T-helper 2 cell (primary cell): ENCODE measurements around the gene NINJ1.

Source experiments
- DNase-seq, 5 experiments: peaks; one replicate each; pipeline versions ENCODE4 v3.0.0 to v3.0.0-alpha.2; 2012 to 2022

Gene NINJ1

GRCh38 chr9:93086447-93087224 lies 47.4 kb downstream of the NINJ1 start:
- no peak for DNase-seq

DNA sequence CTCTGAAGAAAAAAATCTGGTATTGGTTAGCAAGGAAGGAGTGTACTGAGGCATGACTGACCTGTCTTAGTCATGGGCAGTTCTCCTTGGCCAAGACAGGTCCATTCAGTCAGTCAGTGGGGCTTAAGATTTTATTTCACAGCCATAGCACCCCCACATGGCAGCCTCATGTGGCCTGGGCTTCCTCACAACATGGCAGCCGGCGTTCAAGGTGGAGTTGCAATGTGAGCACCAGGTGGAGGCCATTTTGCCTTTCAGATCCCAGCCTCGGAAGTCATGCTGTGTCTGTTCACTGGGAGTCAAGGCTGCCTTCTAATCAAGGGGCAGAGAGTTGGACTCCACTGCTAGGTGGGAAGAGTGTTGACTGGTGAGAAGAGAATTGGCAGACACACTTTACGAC lies 48.4 kb downstream of the NINJ1 start:
- no peak for DNase-seq

GRCh38 chr9:93084471-93084881 lies 49.6 kb downstream of the NINJ1 start:
- DNase-seq: no peak

DNA sequence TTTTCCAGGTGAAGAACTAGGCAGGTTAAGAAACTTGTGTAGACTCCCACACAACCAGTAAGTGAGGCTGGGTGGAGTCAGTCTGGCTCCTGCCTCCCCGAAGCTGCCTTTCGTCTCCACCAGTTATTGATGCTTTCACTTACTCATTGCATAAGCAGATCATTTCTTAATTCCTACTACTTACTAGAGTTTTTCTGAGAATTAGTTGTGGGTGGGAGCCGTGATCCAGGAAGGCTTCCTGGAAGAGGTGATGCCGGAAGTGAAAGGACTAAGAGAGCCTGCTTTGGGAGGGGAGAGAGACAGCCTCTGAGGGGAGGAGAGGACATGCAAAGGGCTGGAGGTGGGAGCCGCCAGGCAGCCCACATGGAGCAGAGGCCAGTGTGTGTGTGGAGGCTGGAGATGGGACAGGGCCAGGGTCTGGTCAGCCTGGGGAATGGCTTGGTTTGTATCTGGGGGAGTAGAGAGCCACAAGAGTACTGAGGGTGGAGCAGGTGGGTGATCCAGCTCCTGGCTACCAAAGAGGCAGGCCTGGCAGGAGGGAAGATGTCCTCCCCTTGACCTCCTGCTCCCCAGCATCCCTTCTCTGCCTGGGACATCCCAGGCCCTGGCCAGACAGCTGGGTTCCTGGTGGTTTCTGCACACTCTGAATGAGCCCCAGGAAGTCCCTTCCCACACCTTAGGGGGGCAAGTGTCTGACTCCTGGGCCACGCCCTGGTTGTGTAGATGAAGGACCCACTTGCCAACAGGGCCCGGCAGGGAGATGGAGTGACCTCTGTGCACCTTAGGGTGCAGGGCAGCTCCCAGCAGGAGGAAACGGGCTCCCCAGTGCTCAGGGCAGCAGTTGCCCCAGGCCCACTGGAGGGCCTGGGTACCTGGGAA lies 50.2 kb downstream of the NINJ1 start:
- DNase-seq: no peak

- no peak for DNase-seq
These were observed 51.1 kb downstream of the NINJ1 start for GRCh38 chr9:93082841-93083411.

DNA sequence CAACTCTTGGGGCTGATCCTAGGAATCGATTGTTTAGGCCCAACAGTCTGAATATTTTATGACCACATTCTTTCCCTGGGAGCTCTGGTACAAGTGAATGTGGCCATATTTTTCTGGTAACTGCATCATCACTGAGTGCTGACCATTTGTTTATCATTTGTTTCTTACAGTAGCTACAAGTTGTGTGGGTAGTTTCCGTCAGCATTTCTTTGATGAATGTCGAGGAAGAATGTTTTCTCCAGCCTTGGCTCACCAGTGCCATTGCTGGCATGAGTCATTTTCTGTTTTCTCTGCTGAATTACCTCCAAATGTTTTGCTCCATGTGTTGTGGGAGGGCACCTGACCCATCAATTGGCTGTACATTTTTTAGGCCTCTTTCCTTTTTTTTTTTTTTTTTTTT lies 52.1 kb downstream of the NINJ1 start:
- no peak for DNase-seq

- no peak for DNase-seq
These were observed 52.9 kb downstream of the NINJ1 start for GRCh38 chr9:93081081-93081529.

GRCh38 chr9:93080406-93080805 lies 53.6 kb downstream of the NINJ1 start:
- DNase-seq: no peak

DNA sequence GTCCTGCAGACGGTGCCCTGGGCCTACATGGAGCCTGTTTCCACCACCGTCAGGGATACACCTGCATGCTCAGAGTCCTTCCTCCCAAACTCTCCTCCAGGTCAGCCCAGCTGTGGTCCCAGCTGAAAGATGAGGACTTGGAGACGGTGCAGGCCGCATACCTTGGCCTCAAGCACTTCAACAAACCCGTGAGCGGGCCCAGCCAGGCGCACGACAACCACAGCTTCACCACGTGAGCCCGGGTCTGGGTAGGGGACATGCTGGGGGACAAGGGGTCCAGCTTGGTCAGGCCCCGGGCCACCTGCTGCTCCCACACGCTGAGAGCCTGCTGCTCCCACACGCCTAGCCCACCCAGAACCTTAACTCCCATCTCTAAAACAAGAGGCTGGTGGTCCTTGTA lies 54.7 kb downstream of the NINJ1 start:
- no peak for DNase-seq

GRCh38 chr9:93077811-93078210 lies 56.2 kb downstream of the NINJ1 start:
- no peak for DNase-seq

GRCh38 chr9:93077367-93077766 lies 56.7 kb downstream of the NINJ1 start:
- DNase-seq: no peak

GRCh38 chr9:93076792-93077128 lies 57.3 kb downstream of the NINJ1 start:
- no peak for DNase-seq

- no peak for DNase-seq
These were observed 57.8 kb downstream of the NINJ1 start for GRCh38 chr9:93076101-93076791.

- DNase-seq: no peak
These were observed 61.7 kb downstream of the NINJ1 start for GRCh38 chr9:93072383-93072795.
